ENCODE results near the gene SAFB. TPM values are rescaled to one million over a fixed set of nuclear protein-coding genes. Genes with fewer than 3 reads are reported as not detected.
A peak's percentile ranks its signal among the peaks of the same experiment; 100 is the strongest.

SAFB gene
- total and polyA plus RNA-seq, 2 of the 4 experiments (the other 2 are of a cell fraction) = 18.5 to 41.2 TPM

DNA sequence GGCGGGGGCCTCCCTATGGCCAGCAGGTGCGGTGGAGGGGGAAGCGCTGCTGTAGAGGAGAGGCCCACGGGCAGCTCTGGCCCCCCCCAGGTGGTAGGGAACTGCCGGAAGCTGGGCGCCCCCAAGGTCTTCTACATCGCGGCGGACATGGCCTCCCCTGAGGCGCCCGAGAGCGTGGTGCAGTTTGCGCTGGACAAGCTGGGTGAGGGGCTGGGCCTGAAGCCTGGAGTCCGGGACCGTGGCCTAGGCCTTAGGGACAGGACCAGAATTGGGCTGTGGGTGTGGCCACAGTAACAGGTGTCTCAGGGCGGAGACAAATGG is 63.4 kb downstream of the SAFB start:
- no peak overlapping the region for H3K18ac ChIP-seq (ENCODE audit: low read depth, low read length)
- in situ Hi-C loops (cut with MboI; ENCODE audit: low sequenced_read_pairs) = no loop called here
- H3K23ac ChIP-seq (ENCODE audit: low read depth, low read length) = no peak overlapping the region
- BruUV-seq (replicated peaks) = no TSS peak
- no peak overlapping the region for H3K4ac ChIP-seq (ENCODE audit: low read depth, low read length)
- peaks cover 2% of the 10 kb centered on the region; the same call in 1 of the 2 replicates for H3K4me1 ChIP-seq (ENCODE audit: control insufficient read depth, insufficient read depth, low read length)
- no peaks in the 10 kb centered on the region for H3K9me3 ChIP-seq (ENCODE audit: control insufficient read depth, insufficient read depth, low read length)
- POLR2A ChIA-PET (ENCODE audit: unreplicated experiment) = interaction anchor here (0.7 kb wide), 1 partner anchor 34 kb away, joined by 5 read pairs; the partner anchor contains the start of gene CATSPERD
- peak overlapping the region; percentile 60 for H3K4me2 ChIP-seq (ENCODE audit: low read depth, low read length)
- H3K36me3 ChIP-seq (ENCODE audit: control insufficient read depth, insufficient read depth, low read length) = peaks cover 3% of the 10 kb centered on the region; the same call in 1 of the 2 replicates
- H4K91ac ChIP-seq (ENCODE audit: insufficient read depth, low read depth, low read length) = no peak overlapping the region
- H3K79me1 ChIP-seq (ENCODE audit: low read depth in 1 of 2, low read length in 2 of 2) = peaks cover 2 to 10% of the 10 kb centered on the region in 2 experiments; a peak in 2 of 4 replicates
- H3K9me1 ChIP-seq (ENCODE audit: insufficient read depth, low read length) = peaks cover 3% of the 10 kb centered on the region; the same call in 1 of the 2 replicates
- CTCF ChIA-PET = interaction anchor here (0.6 to 1.5 kb wide), 2 partner anchors 32 to 104 kb away, joined by 3 to 4 read pairs; partner anchors contain the start of gene DUS3L
- peaks cover 12% of the 10 kb centered on the region for H4K20me1 ChIP-seq (ENCODE audit: insufficient read depth, low read length)
- no peak overlapping the region for H2BK15ac ChIP-seq (ENCODE audit: low read depth, low read length)
- no peak for ATAC-seq (ENCODE audit: low read depth)
- peak overlapping the region; percentile 65 for H3K4me3 ChIP-seq (ENCODE audit: insufficient read depth, low read depth, low read length)
- no peak overlapping the region for H3K56ac ChIP-seq (ENCODE audit: extremely low read depth, insufficient read depth, low read length)
- no peak for TF ChIP-seq MXI1 (IDR thresholded peaks at IDR 0.05; ENCODE audit: borderline replicate concordance, low read depth, low read length)
- TF ChIP-seq SMC3 (IDR thresholded peaks at IDR 0.05; ENCODE audit: low read depth, low read length) = no peak
- TF ChIP-seq NFE2L2 (IDR thresholded peaks at IDR 0.05; ENCODE audit: low read depth, low read length) = no peak
- no peak for TF ChIP-seq MAZ (IDR thresholded peaks at IDR 0.05; ENCODE audit: borderline replicate concordance, low read depth, low read length)
- TF ChIP-seq, protein P1, sequence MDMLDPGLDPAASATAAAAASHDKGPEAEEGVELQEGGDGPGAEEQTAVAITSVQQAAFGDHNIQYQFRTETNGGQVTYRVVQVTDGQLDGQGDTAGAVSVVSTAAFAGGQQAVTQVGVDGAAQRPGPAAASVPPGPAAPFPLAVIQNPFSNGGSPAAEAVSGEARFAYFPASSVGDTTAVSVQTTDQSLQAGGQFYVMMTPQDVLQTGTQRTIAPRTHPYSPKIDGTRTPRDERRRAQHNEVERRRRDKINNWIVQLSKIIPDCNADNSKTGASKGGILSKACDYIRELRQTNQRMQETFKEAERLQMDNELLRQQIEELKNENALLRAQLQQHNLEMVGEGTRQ (IDR thresholded peaks at IDR 0.05; ENCODE audit: low read depth, low read length) = no peak
- H2BK5ac ChIP-seq (ENCODE audit: low read depth, low read length, poor library complexity, severe bottlenecking) = no peak overlapping the region
- H3K27me3 ChIP-seq (ENCODE audit: control insufficient read depth, insufficient read depth, low read length) = no peaks in the 10 kb centered on the region
- no peak overlapping the region for H2BK120ac ChIP-seq (ENCODE audit: low read depth, low read length)
- H3K9ac ChIP-seq (ENCODE audit: low read depth, low read length) = no peak overlapping the region
- peak overlapping the region; percentile 99 for H2AFZ ChIP-seq (replicated peaks; ENCODE audit: low read length, poor library complexity)
- no peak overlapping the region for H2BK20ac ChIP-seq (ENCODE audit: low read depth, low read length)
- peak overlapping the region in 1 of 2 experiments; percentile 42; a peak in 1 of 4 replicates for H4K8ac ChIP-seq (ENCODE audit: low read depth in 2 of 2, low read length in 2 of 2)
- 45% methylated on average over 4 of the region's 16 CpGs; no CpG with 5 or more reads in 1 of the 2 experiments for WGBS, 2 experiments (ENCODE audit: extremely low coverage in 2 of 2, insufficient read length in 1 of 2)
- intact Hi-C loops (cut with micrococcal nuclease) = no loop called here
- H3K14ac ChIP-seq (replicated peaks; ENCODE audit: low read depth, low read length) = no peak overlapping the region
- DNase-seq = no peak
- no peak overlapping the region for H2AK9ac ChIP-seq (replicated peaks; ENCODE audit: low read depth, low read length, poor library complexity)
- H4K5ac ChIP-seq (ENCODE audit: low read depth, low read length) = no peak overlapping the region
- H3K27ac ChIP-seq (ENCODE audit: insufficient read depth, low read length) = no peak overlapping the region
- dilution Hi-C loops (cut with HindIII; ENCODE audit: low sequenced_read_pairs, unreplicated experiment) = no loop called here
- H2AK5ac ChIP-seq (ENCODE audit: low read depth, low read length) = 0 out of 2 replicates have a peak overlapping the region, but pooled peaks have one; percentile 13
